ENCODE results near the gene HMGN1. TPM values are rescaled to one million over a fixed set of nuclear protein-coding genes. Genes with fewer than 3 reads are reported as not detected.

Gene HMGN1
- total RNA-seq, 3 donors from 2014 or later, result 104 to 218 (median 174) TPM

GRCh38 chr21:39318091-39318959 is 30.6 kb downstream of the HMGN1 start:
- TF ChIP-seq CTCF (IDR thresholded peaks at IDR 0.05), result no peak
- no peak for ATAC-seq
- intact Hi-C loops (cut with DNase I, micrococcal nuclease), result no loop called here
- no peaks in the 10 kb centered on the region for H3K9me3 ChIP-seq
- DNase-seq, result no peak
- H3K4me3 ChIP-seq, result no peak overlapping the region
- H3K36me3 ChIP-seq (ENCODE audit: low read depth), result no peaks in the 10 kb centered on the region
- peaks cover 6% of the 10 kb centered on the region for H3K4me1 ChIP-seq (ENCODE audit: low read depth)

GRCh38 chr21:39317134-39318090 is 31.5 kb downstream of the HMGN1 start:
- H3K4me1 ChIP-seq (ENCODE audit: low read depth), result peaks cover 6% of the 10 kb centered on the region
- no peaks in the 10 kb centered on the region for H3K36me3 ChIP-seq (ENCODE audit: low read depth)
- TF ChIP-seq CTCF (IDR thresholded peaks at IDR 0.05), result no peak
- H3K4me3 ChIP-seq, result no peak overlapping the region
- intact Hi-C loops (cut with DNase I, micrococcal nuclease), result no loop called here
- DNase-seq, result peak in 1 of 3 donors; percentile 12
- H3K9me3 ChIP-seq, result no peaks in the 10 kb centered on the region
- ATAC-seq, result no peak

- H3K4me1 ChIP-seq (ENCODE audit: low read depth), result peaks cover 10% of the 10 kb centered on the region
- TF ChIP-seq CTCF (IDR thresholded peaks at IDR 0.05), result no peak
- no peak overlapping the region for H3K4me3 ChIP-seq
- ATAC-seq (no peak), DNase-seq (no peak)
- intact Hi-C loops (cut with DNase I, micrococcal nuclease), result no loop called here
- H3K36me3 ChIP-seq (ENCODE audit: low read depth), result no peaks in the 10 kb centered on the region
- H3K9me3 ChIP-seq, result no peaks in the 10 kb centered on the region
Measured at GRCh38 chr21:39316729-39317128, 32.2 kb downstream of the HMGN1 start.

GRCh38 chr21:39315603-39316445 is 33.1 kb downstream of the HMGN1 start:
- Histone ChIP-seq H3K4me3 (no peak overlapping the region), H3K9me3 (no peaks in the 10 kb centered on the region), H3K36me3 (ENCODE audit: low read depth) (no peaks in the 10 kb centered on the region), H3K4me1 (ENCODE audit: low read depth) (peaks cover 19% of the 10 kb centered on the region)
- no peak for TF ChIP-seq CTCF (IDR thresholded peaks at IDR 0.05)
- intact Hi-C loops (cut with DNase I, micrococcal nuclease), result no loop called here
- no peak for DNase-seq
- ATAC-seq, result no peak

Data from mucosa of descending colon (tissue), 3 donors.